ENCODE data around the gene ANXA2.
"Not testable (repeated sequence)": the region's sequence is repeated elsewhere in the genome, so short reads cannot be mapped to it uniquely, and the experiment has no call there.

Gene ANXA2

DNA sequence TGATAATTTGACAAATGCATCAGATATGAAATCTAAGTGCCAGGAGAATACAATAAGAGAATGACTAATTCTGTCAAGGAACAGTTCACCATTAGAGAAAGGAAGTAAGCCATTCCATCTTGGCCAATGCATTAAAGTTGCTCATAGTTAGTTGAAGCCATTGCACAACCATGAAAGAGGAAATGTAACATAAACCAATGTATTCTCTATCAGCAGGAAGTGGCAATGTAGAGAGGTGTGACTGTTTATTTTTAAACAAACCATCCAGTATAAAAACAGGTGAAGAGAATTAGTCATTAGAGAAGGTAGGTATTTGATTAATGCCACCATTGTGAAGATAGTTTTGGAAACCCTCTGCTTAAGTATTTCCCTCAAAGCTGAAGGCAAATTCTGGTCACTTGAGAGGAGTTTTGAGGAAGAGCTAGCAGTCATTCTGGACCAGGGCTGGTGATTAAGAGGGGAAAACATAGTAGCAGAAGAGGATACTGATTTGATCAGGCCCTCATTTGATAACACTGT lies 10.7 kb upstream of the ANXA2 start:
- DNase-seq = no peak

DNA sequence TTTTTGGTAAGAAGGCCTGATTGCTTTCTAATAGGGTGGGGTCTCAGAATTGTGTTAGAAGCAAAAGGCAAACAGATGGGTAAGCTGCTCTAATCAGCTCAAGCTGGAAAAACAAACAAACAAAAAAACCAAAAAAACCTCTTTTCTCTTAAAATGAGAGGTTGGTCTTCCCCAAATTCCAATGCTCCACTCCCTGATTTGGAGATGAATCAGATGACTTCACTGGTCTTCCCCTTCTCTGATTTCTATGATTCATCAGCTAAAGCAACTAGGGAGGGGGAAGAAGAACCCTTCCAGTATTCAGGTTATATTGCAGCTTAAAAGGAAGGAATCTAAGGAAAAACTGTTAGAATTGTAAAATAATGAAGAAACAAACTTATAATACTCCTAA lies 9.6 kb upstream of the ANXA2 start:
- peak; percentile 76 for DNase-seq

DNA sequence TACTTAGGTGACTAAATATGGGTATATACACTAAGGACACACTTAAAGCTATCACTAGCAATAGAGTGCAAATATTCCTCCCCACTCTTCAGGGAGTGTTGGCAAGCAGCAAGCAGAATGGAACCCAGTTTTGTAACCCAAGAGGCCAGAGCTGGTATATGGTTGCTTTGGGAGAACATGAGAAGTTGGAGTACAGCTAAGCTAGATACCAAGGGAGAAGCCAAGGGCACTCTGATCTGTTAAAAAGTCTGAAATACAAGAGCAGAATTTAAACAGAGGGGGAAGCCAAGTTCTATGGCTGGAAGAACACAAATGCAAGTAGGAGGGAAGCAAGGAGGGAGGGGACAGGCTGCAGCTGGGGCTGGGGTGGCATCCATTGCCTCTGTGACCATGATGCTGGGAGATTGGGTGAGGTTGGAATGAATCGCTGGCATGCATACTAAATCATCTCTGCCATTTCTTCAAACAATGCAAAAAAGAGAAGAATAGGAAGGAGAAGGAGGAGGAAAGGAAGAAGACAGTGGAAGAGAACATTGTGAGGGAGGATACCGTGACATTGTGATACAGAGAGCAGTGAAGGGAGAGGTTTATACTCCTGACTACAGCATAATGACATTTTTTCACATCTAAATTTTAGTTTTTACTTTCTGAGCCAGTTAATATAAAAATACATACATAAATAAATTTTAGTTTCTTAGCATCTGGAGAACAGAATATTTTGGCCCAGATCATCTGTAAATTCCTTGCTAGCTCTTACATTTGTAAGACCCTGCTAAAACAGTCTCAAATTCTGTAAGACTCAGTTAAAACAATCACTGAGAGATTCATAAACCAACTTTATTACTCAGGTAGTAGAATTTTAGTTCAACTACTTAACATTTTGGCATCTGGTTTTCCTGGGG lies 9.0 kb upstream of the ANXA2 start:
- no peak for DNase-seq

DNA sequence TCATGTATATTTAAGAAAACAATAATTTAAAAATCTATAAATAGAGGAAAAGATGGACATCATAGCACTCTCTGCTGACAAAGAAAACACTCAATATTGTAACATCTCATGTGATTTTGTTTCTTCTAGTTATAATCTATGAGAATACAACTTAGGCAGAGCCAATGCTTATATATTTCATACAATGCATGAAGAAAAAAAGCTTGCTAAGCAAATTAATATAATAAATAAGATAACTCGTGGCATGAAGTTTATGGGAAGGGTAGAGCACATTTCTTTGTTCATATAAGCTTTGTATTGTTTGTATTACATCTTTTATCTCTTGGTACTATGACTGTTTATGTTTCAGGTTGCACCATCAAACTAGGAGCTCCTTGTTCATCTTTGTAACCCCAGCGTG lies 7.6 kb upstream of the ANXA2 start:
- no peak for DNase-seq

DNA sequence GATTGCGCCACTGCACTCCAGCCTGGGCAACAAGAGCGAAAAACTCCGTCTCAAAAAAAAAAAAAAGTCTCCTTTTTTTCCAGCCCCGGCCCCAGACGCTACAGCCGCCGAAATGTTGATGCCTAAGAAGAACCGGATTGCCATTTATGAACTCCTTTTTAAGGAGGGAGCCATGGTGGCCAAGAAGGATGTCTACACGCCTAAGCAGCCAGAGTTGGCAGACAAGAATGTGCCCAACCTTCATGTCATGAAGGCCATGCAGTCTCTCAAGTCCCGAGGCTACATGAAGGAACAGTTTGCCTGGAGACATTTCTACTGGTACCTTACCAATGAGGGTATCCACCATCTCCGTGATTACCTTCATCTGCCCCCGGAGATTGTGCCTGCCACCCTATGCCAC lies 6.6 kb upstream of the ANXA2 start:
- DNase-seq = not testable (repeated sequence)

DNA sequence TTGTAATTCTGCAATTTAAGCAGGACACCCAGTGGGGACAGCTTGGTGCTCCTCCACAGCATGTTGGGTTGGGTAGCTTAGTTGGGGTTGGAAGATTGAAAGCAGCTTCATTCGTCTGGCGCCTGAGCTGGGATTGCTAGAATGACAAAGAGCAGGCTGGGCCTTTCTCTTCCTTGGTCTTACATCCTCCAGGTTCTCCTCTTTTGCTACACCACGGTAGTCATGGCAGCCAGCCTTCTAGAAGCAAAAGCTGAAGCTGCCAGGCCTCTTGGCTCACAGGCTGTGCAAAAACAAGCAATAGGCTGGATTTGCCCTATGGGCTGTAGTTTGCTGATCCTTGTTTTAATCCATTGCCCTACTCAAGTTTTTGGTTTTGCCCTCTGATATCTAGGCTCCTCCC lies 3.2 kb upstream of the ANXA2 start:
- DNase-seq = no peak

DNA sequence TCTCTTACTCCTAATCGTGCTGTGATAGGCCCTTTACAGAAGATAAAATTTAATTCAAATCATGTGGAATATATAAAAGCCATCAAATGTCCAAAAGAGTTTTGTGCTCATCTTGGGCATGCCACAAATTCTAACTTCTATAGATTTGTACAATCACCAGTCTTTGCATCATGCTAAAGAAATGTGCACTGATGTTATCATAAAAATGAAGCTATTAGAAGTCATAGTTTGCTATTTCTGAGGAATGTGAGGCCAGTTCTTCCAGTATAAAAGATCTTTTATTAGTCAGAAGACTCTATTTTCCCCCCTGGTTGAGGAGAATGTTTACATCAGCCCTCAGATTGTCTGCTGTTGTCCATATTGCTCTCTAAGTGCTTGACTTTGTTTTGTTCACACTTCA lies 2.1 kb upstream of the ANXA2 start:
- DNase-seq = peak; percentile 66

DNA sequence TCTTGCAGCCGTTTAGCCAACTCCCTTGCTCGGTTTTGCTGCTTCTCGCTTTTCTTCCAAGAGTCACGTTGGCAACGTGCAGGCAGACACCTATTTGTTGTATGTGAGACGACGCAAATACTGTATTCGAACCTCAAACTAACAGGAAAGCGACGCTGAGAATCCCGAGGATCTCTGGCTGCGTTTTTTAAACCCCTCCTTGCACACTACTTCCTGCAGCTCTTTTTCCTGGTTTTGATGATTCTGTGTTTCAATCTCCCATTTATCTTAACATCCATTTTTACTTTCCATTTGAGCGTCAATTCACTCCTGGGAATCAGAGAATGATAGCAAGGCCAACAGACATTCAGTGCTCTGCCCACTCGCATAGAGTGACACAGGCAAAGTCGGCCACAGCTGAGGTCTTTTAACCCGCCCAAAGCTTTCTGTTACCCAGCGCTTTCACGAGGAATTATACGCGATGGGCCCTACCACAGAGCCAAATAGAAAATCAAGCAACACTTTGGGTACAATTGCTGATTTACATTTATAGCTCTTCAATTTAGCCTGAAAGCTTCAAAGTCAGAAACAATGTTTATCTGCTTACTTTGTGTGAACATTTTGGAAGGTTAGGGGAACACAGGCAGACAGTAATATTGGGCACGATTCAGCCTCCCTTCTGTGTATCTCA lies 1.6 kb upstream of the ANXA2 start:
- DNase-seq = no peak

DNA sequence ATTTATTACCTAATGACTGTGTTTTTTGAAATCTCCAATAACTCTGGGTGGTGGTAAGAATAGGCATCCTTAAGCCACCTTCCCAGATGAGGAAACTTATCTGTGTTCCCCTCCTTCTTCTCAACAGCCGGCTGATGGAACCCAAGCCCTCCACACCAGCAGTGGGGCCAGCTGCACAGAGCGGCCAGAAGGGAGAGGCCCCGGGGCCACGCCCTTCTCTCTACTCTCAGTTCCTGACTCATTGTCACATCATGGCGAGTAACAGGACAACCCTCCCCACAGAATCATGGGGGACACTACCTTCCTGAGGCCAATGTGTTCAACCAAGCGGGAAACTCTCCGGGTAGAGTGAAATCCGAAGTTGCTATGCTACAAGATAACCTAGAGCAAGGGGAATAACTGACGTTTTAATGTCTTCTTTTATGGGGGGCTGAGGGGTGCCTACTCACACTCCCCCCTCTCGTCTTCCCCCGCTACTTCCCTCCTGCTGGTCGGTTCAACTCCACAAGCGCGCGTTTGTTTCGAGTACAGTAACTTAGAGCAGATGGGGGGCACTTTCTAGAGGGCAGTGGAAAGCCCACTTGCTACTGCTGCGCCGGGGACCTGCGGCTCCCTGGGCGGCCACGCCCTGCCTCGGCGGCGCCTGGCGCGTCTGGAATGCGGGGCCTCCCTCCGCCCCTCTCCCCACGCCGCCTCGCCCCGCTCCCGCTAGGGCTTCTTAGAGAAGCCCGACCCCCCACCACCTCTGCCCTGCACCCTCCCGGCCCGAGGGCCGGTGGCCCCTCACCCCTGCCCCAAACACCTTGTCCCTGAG lies 621 bp downstream of the ANXA2 start:
- DNase-seq = peak; percentile 63

DNA sequence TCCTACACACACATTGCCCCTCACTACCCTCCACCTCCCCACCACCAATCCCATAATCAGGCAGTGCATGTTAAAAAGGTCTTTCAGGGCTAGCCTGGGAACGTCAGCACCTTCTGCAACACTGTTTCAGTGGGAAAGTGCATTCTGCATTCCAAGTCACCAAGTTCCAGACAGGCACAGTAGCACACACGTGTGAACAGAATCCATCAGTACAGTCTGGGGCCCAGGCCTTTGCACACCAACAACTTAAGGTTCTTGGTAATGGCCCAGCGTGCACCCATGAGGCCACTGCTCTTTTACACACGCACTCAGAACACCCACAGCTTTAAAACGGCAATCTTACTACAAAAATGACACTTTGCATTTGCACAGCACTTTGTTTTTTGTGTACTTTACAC lies 1.2 kb downstream of the ANXA2 start:
- DNase-seq = no peak

DNA sequence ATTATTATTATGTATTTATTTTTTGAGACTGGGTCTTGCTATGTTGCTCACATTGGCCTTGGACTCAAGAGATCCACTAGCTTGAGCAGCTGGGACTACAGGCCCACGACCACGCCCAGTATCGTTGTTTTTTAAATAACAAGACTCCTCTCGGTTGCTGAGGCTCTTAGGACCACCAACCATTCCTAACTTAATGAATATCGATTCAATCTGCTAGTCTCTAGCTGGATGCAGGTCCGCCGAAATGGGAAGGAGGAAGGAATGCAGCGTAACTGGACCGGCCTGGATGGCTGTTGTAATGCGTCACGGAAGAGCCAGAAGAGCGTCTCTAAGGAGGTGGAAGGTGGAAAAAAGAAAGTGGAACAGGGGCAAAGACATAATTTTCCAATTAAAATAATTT lies 1.7 kb downstream of the ANXA2 start:
- no peak for DNase-seq

DNA sequence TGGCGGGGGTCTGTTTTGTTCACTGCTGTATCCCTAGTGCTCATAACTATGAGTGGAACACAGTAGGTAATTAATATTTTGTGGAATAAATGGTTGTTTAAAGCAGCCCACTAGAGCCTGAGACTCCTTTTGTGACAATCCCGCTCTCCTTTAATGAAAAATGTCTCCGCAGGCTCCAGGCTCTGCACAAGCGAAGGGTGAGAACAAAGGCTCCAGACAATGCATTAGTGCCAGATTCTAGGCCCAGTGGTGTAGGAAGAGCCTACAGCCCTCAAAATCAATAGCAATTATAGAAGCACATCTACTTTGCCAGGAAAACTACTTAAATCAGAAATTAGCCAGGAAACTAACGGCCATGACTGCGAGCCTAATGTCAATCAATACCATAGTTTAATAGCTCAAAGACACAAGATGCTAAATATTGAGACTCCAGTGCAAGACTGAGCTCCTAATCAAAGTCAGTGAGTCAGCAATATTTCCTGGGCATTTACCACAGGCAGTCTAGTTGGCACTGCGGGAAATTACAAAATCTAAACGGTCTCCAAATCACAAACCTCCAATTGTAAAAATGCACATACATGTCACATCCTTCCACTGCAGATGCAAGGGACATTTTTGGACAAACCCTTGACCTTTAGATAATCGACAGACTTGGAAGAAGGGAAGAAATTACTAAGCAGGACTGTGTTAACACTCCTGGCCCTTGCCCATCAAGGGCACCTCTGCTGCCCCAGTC lies 2.3 kb downstream of the ANXA2 start:
- DNase-seq = no peak

DNA sequence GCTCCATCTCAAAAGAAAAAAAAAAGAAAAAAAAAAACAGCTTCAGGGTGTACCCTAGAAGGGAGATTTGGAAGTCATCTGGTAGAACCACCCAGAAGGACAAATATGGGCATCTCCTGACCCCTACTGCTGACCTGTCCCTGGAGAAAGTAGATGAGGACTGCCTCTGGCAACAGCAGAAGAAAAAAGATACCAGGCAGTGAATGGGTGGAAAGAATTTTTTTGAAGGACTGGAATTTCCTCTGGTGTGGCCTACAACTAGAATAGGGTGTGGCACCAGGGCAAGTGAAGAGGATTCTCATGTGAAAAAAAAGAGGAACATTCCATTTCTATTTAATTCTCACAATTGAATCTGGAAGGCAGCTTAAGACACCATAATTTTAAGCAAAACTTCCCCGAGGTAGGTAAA lies 3.1 kb downstream of the ANXA2 start:
- DNase-seq = no peak

DNA sequence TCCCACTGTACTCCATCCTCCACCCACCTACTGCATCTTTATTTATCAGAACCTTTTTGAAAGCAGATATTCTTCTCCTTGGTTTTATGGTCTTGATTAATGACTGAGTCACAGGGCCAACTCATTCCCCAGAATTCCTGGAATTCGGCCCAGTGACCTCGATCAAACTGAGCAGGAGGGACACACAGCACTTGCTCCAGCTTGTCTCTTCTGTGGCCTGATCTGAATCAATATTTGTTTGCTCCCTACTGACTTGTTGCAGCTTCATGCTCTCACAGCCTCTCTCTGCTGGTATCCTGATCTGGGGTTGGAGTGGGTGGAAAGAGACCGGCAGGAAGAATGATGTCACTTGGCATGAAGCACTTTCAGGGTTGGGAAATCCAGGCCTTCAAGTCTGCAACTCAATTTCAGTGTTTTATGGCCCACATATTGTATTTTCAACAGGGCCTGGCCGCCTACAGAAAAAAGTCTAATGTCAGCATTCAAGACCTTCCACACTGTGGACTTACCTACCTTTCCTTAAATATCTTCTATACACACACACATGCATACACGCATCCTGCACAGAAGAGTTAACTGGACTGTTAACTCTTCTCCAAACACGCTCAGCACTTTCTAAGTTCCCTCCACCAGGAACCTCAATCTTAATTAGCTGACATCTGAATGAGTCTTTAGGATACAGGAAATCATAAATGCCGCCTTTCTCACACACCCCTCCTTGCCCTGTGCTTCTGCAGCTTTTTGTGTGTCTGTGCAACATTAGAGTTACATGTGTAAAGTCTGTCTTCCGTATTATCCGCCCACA lies 4.6 kb downstream of the ANXA2 start:
- peak; percentile 73 for DNase-seq

DNA sequence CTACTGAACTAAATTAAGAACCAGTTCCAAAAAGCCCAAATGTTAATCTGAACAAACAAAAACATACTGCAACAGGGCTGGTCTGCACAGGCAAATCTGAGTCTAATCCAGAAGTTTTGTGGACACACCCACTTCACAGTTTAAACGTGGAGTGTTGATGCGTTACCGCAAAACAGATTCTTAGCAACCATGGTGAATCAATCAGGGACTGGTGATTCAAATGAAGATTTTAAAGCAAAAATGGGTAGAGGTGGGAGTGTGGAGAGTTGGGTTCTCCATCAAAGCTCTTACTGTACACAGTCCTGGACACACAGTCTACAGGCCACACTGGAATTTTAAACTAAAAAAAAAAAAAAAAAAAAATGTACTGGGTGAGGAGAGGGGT lies 5.2 kb downstream of the ANXA2 start:
- DNase-seq = no peak

DNA sequence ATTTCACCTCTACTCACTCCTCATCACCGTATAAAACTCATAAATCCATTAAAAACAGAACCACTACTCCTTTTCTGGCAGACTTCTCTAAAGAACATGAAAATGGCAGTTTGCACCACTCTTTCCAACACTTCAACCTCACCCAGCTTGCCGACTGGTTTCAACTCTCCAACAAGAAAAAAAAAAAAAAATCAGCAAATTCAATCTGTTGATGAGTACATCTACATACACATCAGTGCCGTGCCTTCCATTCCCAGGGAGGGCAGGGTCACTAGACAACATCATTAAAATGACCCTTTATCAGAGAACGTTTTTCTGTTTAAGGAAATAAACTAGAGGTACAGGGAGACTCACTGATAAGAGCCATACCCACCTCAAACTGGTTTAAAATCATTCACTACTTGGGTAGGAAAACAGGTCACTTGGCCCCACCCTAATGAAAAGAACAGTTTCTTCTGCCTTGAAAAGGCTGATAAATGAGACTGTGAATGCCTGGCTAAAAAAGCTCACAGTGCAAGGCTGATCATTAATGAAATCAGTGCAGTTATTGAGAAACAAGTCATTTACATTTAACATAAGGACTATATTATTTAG lies 6.0 kb downstream of the ANXA2 start:
- DNase-seq = no peak

DNA sequence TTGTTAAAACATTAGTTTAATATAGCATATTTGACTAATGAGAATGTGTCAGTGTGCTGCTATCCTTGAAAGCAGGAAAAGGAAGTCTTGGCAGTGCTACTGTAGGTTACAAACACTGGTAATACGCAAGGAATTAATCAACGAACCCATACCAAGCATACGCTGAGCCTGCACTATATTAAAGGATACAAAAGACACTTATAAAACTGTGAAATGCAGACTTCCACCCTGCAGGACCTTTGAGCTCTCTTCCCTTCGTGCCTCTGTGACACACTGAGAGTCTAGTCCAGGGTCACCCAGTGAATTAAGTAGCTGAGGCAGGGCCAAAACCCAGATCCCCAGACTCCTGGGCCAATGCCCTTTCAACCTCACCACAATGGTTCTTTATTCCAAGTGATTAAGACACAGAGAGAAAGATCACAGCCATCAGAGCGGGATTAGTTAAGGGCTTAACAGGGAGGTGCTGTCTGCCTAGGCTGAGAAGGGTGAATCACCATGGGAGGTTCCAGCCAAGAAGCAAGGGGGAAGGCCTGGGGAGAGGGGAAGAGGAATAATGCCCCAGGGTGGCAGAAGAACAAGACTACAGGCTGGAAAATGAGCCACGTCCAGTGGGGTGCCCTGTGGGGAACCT lies 6.8 kb downstream of the ANXA2 start:
- DNase-seq = peak; percentile 57

DNA sequence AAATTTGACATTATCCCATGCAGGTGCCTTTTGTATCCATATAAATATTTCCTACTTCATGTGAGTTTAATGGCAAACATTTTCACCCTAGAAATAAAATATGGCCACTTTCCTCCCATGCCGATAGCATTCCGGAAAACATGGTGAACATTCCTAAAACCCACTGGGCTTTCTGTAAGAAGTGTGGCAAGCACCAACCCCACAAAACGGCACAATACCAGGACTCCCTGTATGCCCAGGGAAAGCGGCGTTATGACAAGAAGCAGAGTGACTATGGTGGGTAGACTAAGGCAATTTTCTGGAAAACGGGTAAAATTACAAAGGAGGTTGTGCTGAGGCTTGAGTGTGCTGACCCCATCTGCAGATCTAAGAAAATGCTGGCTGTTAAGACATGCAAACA lies 7.6 kb downstream of the ANXA2 start:
- DNase-seq = no peak

DNA sequence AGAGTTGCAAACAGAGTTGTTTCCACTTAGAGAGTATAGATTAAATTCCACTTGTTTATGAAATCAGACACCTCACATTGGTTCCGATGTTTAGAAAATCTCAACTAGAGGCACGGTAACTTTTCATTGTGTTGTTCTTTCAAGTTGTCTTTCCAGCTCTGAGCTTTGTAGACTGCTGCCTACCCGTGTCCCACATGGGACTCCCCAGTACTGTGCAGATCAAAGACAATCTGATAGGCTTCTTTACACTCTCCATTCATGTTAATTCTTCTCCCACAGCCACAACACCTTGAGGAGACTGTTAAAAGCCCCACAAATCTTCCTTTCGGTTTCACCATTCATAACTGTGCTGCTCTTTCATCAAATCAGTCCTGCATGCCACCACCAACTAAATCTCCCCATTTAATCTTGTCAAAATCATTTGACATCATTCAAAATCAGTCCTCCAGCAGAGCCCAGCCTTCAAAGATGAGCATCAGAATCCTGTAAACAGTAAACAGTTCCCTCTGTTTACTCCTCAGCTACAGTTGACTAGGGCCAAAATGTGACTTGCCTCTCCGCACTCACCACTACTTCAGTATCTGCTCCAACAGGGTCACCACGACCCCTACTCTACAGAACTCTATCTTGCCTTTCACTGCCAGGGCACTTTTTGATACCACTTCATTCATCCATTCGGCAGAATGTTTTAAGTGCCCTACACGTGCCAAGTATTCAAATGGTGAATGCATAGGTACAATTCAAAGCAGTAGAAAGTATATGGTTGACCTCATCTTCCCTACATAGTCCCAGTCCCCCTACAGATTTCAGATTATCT lies 8.3 kb downstream of the ANXA2 start:
- DNase-seq = no peak

DNA sequence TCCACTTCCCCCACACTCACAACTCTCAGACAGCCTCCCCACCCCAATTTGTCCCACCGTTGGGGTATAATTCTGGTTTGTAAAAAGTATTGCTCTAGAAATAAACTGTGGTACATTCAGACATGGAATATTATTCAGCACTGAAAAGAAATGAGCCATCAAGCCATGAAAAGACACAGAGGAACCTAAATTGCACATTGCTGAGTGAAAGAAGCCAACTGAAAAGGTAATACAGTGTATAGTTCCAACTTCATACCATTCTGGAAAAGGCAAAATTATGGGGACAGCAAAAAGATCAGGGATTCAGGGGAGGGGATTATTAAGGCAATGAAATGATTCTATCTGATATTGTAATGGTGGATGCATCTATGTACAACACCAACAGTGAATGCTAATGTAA lies 10.5 kb downstream of the ANXA2 start:
- no peak for DNase-seq
